Measurements from ENCODE around the gene LEP.

LEP gene

GRCh38 chr7:128240696-128241386, at the start of gene LEP:
LEP (plus strand) TSS chr7:128241278; CDS start chr7:128252019, 10,741 bp downstream.
- DNase-seq = no peak

GRCh38 chr7:128192497-128193142, 48.5 kb upstream of the LEP start:
- no peak for DNase-seq

GRCh38 chr7:128194533-128195282, 46.4 kb upstream of the LEP start:
- DNase-seq = no peak

GRCh38 chr7:128197589-128197988, 43.5 kb upstream of the LEP start:
- DNase-seq = no peak

- DNase-seq = no peak
Observed at GRCh38 chr7:128197989-128198580, 43.0 kb upstream of the LEP start.

GRCh38 chr7:128200376-128200775, 40.7 kb upstream of the LEP start:
- DNase-seq = no peak

GRCh38 chr7:128201067-128201689, 39.9 kb upstream of the LEP start:
- DNase-seq = peak; percentile 12

GRCh38 chr7:128201690-128202085, 39.4 kb upstream of the LEP start:
- no peak for DNase-seq

GRCh38 chr7:128202287-128202957, 38.7 kb upstream of the LEP start:
- no peak for DNase-seq

GRCh38 chr7:128203047-128203491, 38.0 kb upstream of the LEP start:
- DNase-seq = no peak

- DNase-seq = no peak
Observed at GRCh38 chr7:128203710-128204214, 37.3 kb upstream of the LEP start.

GRCh38 chr7:128204455-128204854, 36.6 kb upstream of the LEP start:
- no peak for DNase-seq

- DNase-seq = no peak
Observed at GRCh38 chr7:128205068-128205467, 36.0 kb upstream of the LEP start.

GRCh38 chr7:128206017-128206746, 34.9 kb upstream of the LEP start:
- no peak for DNase-seq

- no peak for DNase-seq
Observed at GRCh38 chr7:128206747-128207500, 34.2 kb upstream of the LEP start.

GRCh38 chr7:128207609-128208008, 33.5 kb upstream of the LEP start:
- no peak for DNase-seq

GRCh38 chr7:128209229-128210035, 31.6 kb upstream of the LEP start:
- peak; percentile 81 for DNase-seq

- DNase-seq = no peak
Observed at GRCh38 chr7:128210036-128210347, 31.1 kb upstream of the LEP start.

GRCh38 chr7:128210590-128211570, 30.2 kb upstream of the LEP start:
- no peak for DNase-seq
